Measurements from ENCODE around the gene CREB3L2.

CREB3L2 gene

GRCh38 chr7:137992550-137993394, 9.1 kb downstream of the CREB3L2 start:
- in situ Hi-C loops (cut with HindIII; ENCODE audit: low pct_unique_long_range_greater_than_20kb, low sequenced_read_pairs): no loop called here
- peak in 1 of 2 experiments; percentile 9 for DNase-seq (ENCODE audit: low read depth in 1 of 2, low spot score in 1 of 2)
- no peak for TF ChIP-seq JUND (IDR thresholded peaks at IDR 0.05; ENCODE audit: low read depth)

- DNase-seq (ENCODE audit: low read depth in 1 of 2, low spot score in 1 of 2): no peak
- in situ Hi-C loops (cut with HindIII; ENCODE audit: low pct_unique_long_range_greater_than_20kb, low sequenced_read_pairs): no loop called here
- TF ChIP-seq JUND (IDR thresholded peaks at IDR 0.05; ENCODE audit: low read depth): no peak
Observed at GRCh38 chr7:137992104-137992549, 9.8 kb downstream of the CREB3L2 start.

GRCh38 chr7:137990251-137990941, 11.5 kb downstream of the CREB3L2 start:
- no peak for TF ChIP-seq JUND (IDR thresholded peaks at IDR 0.05; ENCODE audit: low read depth)
- in situ Hi-C loops (cut with HindIII; ENCODE audit: low pct_unique_long_range_greater_than_20kb, low sequenced_read_pairs): no loop called here
- no peak for DNase-seq (ENCODE audit: low read depth in 1 of 2, low spot score in 1 of 2)

- TF ChIP-seq JUND (IDR thresholded peaks at IDR 0.05; ENCODE audit: low read depth): no peak
- in situ Hi-C loops (cut with HindIII; ENCODE audit: low pct_unique_long_range_greater_than_20kb, low sequenced_read_pairs): no loop called here
- DNase-seq (ENCODE audit: low read depth in 1 of 2, low spot score in 1 of 2): no peak
Observed at GRCh38 chr7:137989590-137989989, 12.3 kb downstream of the CREB3L2 start.

GRCh38 chr7:137989094-137989493, 12.8 kb downstream of the CREB3L2 start:
- no peak for DNase-seq (ENCODE audit: low read depth in 1 of 2, low spot score in 1 of 2)
- no peak for TF ChIP-seq JUND (IDR thresholded peaks at IDR 0.05; ENCODE audit: low read depth)
- in situ Hi-C loops (cut with HindIII; ENCODE audit: low pct_unique_long_range_greater_than_20kb, low sequenced_read_pairs): no loop called here

- TF ChIP-seq JUND (IDR thresholded peaks at IDR 0.05; ENCODE audit: low read depth): no peak
- no peak for DNase-seq (ENCODE audit: low read depth in 1 of 2, low spot score in 1 of 2)
- in situ Hi-C loops (cut with HindIII; ENCODE audit: low pct_unique_long_range_greater_than_20kb, low sequenced_read_pairs): no loop called here
Observed at GRCh38 chr7:137987968-137988367, 13.9 kb downstream of the CREB3L2 start.

GRCh38 chr7:137987563-137987962, 14.3 kb downstream of the CREB3L2 start:
- no peak for TF ChIP-seq JUND (IDR thresholded peaks at IDR 0.05; ENCODE audit: low read depth)
- in situ Hi-C loops (cut with HindIII; ENCODE audit: low pct_unique_long_range_greater_than_20kb, low sequenced_read_pairs): no loop called here
- DNase-seq (ENCODE audit: low read depth in 1 of 2, low spot score in 1 of 2): no peak

GRCh38 chr7:137987018-137987349, 14.9 kb downstream of the CREB3L2 start:
- in situ Hi-C loops (cut with HindIII; ENCODE audit: low pct_unique_long_range_greater_than_20kb, low sequenced_read_pairs): no loop called here
- DNase-seq (ENCODE audit: low read depth in 1 of 2, low spot score in 1 of 2): no peak
- TF ChIP-seq JUND (IDR thresholded peaks at IDR 0.05; ENCODE audit: low read depth): no peak

GRCh38 chr7:137986252-137987017, 15.5 kb downstream of the CREB3L2 start:
- in situ Hi-C loops (cut with HindIII; ENCODE audit: low pct_unique_long_range_greater_than_20kb, low sequenced_read_pairs): no loop called here
- no peak for DNase-seq (ENCODE audit: low read depth in 1 of 2, low spot score in 1 of 2)
- no peak for TF ChIP-seq JUND (IDR thresholded peaks at IDR 0.05; ENCODE audit: low read depth)

GRCh38 chr7:137985897-137986251, 16.0 kb downstream of the CREB3L2 start:
- TF ChIP-seq JUND (IDR thresholded peaks at IDR 0.05; ENCODE audit: low read depth): no peak
- no peak for DNase-seq (ENCODE audit: low read depth in 1 of 2, low spot score in 1 of 2)
- in situ Hi-C loops (cut with HindIII; ENCODE audit: low pct_unique_long_range_greater_than_20kb, low sequenced_read_pairs): no loop called here

- TF ChIP-seq JUND (IDR thresholded peaks at IDR 0.05; ENCODE audit: low read depth): no peak
- in situ Hi-C loops (cut with HindIII; ENCODE audit: low pct_unique_long_range_greater_than_20kb, low sequenced_read_pairs): no loop called here
- DNase-seq (ENCODE audit: low read depth in 1 of 2, low spot score in 1 of 2): no peak
Observed at GRCh38 chr7:137985253-137985896, 16.5 kb downstream of the CREB3L2 start.

All from T47D (cell line).